Measurements from ENCODE around the gene CCDC187.
"Not testable (repeated sequence)": the region's sequence is repeated elsewhere in the genome, so short reads cannot be mapped to it uniquely, and the experiment has no call there.

CCDC187 gene

GRCh38 chr9:136283291-136284235 is 20.3 kb downstream of the CCDC187 start:
- peak; percentile 70 for DNase-seq

GRCh38 chr9:136282272-136282861 is 21.5 kb downstream of the CCDC187 start:
- no peak for DNase-seq

- DNase-seq, result no peak
These were observed 22.2 kb downstream of the CCDC187 start for GRCh38 chr9:136281421-136282271.

- DNase-seq, result no peak
These were observed 23.2 kb downstream of the CCDC187 start for GRCh38 chr9:136280535-136281315.

GRCh38 chr9:136279471-136279870 is 24.4 kb downstream of the CCDC187 start:
- DNase-seq, result no peak

- DNase-seq, result no peak
These were observed 25.0 kb downstream of the CCDC187 start for GRCh38 chr9:136278894-136279293.

GRCh38 chr9:136278221-136278620 is 25.7 kb downstream of the CCDC187 start:
- no peak for DNase-seq

- DNase-seq, result no peak
These were observed 26.1 kb downstream of the CCDC187 start for GRCh38 chr9:136277746-136278145.

- DNase-seq, result no peak
These were observed 27.2 kb downstream of the CCDC187 start for GRCh38 chr9:136276716-136277115.

GRCh38 chr9:136275655-136276429 is 28.1 kb downstream of the CCDC187 start:
- DNase-seq, result no peak

- no peak for DNase-seq
These were observed 28.9 kb downstream of the CCDC187 start for GRCh38 chr9:136274786-136275654.

- DNase-seq, result no peak
These were observed 29.7 kb downstream of the CCDC187 start for GRCh38 chr9:136273921-136274785.

GRCh38 chr9:136273244-136273865 is 30.5 kb downstream of the CCDC187 start:
- DNase-seq, result no peak

GRCh38 chr9:136270173-136270705 is 33.7 kb downstream of the CCDC187 start:
- DNase-seq, result no peak

GRCh38 chr9:136268735-136269134 is 35.2 kb downstream of the CCDC187 start:
- DNase-seq, result no peak

GRCh38 chr9:136268318-136268717 is 35.6 kb downstream of the CCDC187 start:
- no peak for DNase-seq

- DNase-seq, result no peak
These were observed 36.4 kb downstream of the CCDC187 start for GRCh38 chr9:136267261-136268111.

GRCh38 chr9:136266641-136267040 is 37.3 kb downstream of the CCDC187 start:
- not testable (repeated sequence) for DNase-seq

All from NCI-H1694 (cell line).